GM12874 (cell line): Measurements from ENCODE around the gene CSNK2B.

Source experiments
- TF ChIP-seq, protein P1 (sequence below): IDR thresholded peaks from 2 replicates; pipeline ENCODE4 v1.5.1; 2011; ENCODE audit warnings: low read depth, mild to moderate bottlenecking, control low read depth, low read length, moderate library complexity; ENCODE audit not compliant: insufficient read depth

The CSNK2B gene

DNA sequence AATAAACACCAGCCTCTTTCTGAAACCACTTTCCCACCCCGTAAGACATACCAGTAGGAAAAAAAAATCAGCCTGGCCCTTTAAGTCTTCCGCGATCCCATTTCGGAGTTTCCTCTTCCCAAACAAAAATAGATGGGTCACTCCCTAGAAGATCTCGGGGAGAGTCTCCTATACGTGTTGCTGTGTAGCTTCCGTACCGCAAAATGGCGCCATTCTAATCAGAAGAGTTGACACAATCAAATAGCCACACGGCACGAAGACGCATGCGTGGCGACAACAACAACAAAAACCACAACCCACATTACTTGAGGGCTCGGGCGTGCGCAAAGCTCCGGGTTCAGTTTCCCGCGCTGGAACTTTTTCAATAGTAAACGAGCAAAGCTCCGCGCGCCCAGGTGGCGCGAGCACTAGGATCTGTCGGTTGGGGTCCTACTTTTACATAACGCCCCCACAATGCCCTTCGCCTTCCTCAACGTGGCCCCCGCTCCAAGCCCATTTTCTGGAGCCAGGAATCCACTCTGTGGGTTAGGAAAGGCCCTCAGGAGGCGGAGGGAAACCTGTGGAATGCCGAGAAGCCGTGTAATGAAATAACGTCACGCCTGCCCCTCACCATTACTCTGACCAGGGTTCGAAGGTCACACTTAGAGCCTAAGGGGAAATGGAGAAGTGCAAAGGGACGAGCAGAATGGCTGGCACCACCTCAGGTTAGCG lies 935 bp upstream of the CSNK2B start, which contains the start of gene GPANK1:
Gene GPANK1 (minus strand): TSS at position 208 of the 711 bp plus-strand sequence. CDS start 519 bp downstream, outside the sequence.
- TF ChIP-seq, protein P1, sequence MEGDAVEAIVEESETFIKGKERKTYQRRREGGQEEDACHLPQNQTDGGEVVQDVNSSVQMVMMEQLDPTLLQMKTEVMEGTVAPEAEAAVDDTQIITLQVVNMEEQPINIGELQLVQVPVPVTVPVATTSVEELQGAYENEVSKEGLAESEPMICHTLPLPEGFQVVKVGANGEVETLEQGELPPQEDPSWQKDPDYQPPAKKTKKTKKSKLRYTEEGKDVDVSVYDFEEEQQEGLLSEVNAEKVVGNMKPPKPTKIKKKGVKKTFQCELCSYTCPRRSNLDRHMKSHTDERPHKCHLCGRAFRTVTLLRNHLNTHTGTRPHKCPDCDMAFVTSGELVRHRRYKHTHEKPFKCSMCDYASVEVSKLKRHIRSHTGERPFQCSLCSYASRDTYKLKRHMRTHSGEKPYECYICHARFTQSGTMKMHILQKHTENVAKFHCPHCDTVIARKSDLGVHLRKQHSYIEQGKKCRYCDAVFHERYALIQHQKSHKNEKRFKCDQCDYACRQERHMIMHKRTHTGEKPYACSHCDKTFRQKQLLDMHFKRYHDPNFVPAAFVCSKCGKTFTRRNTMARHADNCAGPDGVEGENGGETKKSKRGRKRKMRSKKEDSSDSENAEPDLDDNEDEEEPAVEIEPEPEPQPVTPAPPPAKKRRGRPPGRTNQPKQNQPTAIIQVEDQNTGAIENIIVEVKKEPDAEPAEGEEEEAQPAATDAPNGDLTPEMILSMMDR: no peak

DNA sequence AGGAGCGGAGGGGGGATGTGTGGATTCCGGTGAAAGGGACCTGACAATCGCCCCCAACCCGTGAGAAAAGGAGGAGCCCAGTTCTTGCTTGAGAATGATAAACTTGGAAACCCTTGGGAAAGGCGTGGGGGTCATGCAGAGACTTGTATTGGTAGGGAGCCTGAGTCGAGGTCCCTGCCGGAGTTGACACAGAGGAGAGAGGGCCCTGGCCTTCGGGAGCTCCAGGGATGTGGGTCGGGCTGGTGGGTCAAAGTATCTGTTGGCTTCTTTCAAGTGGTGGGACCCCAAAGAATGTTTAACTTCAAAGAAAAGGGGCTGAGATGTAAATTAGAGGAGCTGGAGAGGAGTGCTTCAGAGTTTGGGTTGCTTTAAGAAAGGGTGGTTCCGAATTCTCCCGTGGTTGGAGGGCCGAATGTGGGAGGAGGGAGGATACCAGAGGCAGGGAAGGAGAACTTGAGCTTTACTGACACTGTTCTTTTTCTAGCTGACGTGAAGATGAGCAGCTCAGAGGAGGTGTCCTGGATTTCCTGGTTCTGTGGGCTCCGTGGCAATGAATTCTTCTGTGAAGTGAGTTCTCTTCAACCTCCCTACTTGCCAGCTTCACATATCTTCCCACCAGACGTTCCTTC lies 571 bp downstream of the CSNK2B start:
- TF ChIP-seq, protein P1: no peak

DNA sequence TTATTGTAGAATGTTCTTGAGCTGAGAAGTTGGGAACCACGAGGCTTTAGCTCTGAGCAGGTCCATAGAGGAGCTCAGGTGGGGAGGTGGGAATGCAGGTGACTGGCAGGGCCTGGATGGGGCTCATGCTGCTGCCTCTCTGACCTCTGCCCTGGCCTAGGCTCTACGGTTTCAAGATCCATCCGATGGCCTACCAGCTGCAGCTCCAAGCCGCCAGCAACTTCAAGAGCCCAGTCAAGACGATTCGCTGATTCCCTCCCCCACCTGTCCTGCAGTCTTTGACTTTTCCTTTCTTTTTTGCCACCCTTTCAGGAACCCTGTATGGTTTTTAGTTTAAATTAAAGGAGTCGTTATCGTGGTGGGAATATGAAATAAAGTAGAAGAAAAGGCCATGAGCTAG lies 3.8 kb downstream of the CSNK2B start, which contains the start of gene LY6G5B:
Gene LY6G5B (plus strand): TSS at position 301 of the 400 bp plus-strand sequence. CDS start 975 bp downstream, outside the sequence.
- TF ChIP-seq, protein P1: no peak

GRCh38 chr6:31676322-31676903 lies 10.5 kb downstream of the CSNK2B start:
- TF ChIP-seq, protein P1: no peak

- TF ChIP-seq, protein P1: no peak
These were observed 11.0 kb downstream of the CSNK2B start for GRCh38 chr6:31676904-31677303.

- TF ChIP-seq, protein P1: no peak
These were observed 12.1 kb downstream of the CSNK2B start for GRCh38 chr6:31677955-31678354.
